Measurements from ENCODE around the gene ZBTB18.
"Not testable (repeated sequence)": the region's sequence is repeated elsewhere in the genome, so short reads cannot be mapped to it uniquely, and the experiment has no call there.

Gene ZBTB18

DNA sequence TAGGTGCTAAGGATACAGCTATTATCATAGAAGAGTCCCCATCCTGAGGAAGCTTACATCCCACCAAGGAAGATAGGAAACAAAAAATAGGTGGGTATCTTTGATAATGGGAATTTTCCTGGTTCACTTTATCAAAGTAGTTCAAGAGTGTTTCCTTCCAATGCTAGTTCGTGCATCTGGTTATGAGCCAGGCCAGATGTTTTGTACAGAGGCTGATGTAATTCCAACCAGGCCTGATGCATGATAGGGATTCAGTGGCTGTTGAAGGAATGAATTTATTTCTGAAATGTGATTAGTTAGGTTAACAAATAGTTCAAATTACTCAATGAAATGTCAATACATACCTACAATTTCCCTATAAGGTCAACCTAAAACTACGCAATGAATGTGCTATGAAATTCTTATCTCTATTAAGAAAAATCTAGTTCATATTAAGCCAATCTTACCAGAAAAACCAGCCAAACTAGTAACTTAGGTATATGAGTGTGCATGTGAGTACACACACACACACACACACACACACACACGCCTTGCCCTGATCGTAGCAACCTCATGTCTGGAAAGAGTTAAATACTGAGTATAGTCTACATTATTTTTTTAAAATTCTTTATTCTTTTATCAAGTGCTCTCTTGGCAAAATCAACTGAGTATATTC, 9.5 kb upstream of the ZBTB18 start:
- Histone ChIP-seq H3K4me3 (ENCODE audit: low read length in 2 of 2) (no peak overlapping the region), H3K9ac (ENCODE audit: low read length in 2 of 2) (no peak overlapping the region), H3K27ac (ENCODE audit: low read length) (no peak overlapping the region), H3K36me3 (ENCODE audit: control insufficient read depth in 2 of 2, insufficient read depth in 2 of 2, low read length in 2 of 2) (no peaks in the 10 kb centered on the region), H3K9me3 (ENCODE audit: control insufficient read depth in 2 of 2, low read length in 2 of 2) (no peaks in the 10 kb centered on the region), H3K27me3 (ENCODE audit: control insufficient read depth in 1 of 2, insufficient read depth in 2 of 2, low read length in 2 of 2) (no peaks in the 10 kb centered on the region), H3K4me1 (ENCODE audit: control insufficient read depth, insufficient read depth, low read length) (no peaks in the 10 kb centered on the region)

DNA sequence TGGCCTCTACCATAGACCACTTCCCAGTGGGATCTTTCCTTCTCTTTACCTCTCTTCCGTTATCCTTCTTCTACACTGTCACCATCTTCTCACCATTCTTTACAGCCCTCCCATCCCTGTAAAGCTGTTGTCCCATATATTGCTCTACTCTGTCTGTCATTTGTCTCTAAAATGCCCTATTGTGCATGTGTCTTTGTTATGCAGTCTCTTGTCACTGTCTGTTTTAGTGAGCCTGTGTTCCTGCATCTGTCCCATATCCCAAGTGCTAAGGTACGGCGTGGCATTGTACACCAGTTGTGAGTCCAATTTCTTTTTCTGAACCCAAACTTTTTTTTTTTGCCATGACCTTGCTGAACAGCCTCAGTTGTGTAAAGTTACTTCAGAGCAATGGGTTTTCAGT, 8.8 kb upstream of the ZBTB18 start:
- H3K4me3 ChIP-seq (ENCODE audit: low read length in 2 of 2), result no peak overlapping the region
- H3K9me3 ChIP-seq (ENCODE audit: control insufficient read depth in 2 of 2, low read length in 2 of 2), result no peaks in the 10 kb centered on the region
- H3K27me3 ChIP-seq (ENCODE audit: control insufficient read depth in 1 of 2, insufficient read depth in 2 of 2, low read length in 2 of 2), result no peaks in the 10 kb centered on the region
- H3K36me3 ChIP-seq (ENCODE audit: control insufficient read depth in 2 of 2, insufficient read depth in 2 of 2, low read length in 2 of 2), result no peaks in the 10 kb centered on the region
- no peak overlapping the region for H3K9ac ChIP-seq (ENCODE audit: low read length in 2 of 2)
- no peak overlapping the region for H3K27ac ChIP-seq (ENCODE audit: low read length)
- H3K4me1 ChIP-seq (ENCODE audit: control insufficient read depth, insufficient read depth, low read length), result no peaks in the 10 kb centered on the region

DNA sequence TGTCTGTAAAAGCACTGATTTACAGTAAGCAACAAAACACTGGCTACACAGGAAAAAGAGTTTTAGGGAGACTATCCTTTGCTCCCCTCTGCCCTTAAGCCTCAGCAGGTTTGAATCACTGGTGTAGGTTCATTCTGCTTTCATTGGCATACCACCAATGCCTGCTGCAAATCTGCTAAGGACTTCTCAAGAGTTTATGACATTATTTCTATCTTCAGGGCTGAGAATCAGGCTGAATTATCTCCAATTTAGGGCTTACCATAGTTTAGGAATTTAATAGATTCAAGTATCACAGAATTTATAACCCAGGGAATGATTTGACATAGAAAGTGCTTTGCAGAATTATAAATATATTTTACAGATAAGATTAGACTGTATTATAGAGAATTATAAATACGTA, 6.7 kb upstream of the ZBTB18 start:
- Histone ChIP-seq H3K9ac (ENCODE audit: low read length in 2 of 2) (no peak overlapping the region), H3K36me3 (ENCODE audit: control insufficient read depth in 2 of 2, insufficient read depth in 2 of 2, low read length in 2 of 2) (no peaks in the 10 kb centered on the region), H3K4me1 (ENCODE audit: control insufficient read depth, insufficient read depth, low read length) (no peaks in the 10 kb centered on the region)

DNA sequence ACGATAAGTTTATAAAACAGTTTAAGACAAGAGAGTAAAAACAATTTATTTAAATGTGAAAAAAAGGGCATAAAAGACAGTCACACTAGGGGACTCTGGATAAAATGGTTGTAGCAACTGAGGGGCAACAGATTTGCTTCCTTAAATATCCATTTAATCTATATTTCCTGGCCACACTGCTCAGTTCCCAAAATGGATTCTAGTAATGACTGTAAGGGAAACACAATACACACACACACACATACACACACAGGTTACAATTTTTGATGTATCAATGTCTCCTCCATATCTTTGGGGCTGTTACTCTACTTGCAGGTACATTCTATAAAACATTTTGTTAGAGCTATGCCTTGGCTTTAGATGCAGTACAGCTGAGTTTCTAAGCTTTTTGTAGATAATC, 4.8 kb upstream of the ZBTB18 start:
- H3K36me3 ChIP-seq (ENCODE audit: control insufficient read depth in 2 of 2, insufficient read depth in 2 of 2, low read length in 2 of 2); H3K4me3 ChIP-seq (ENCODE audit: low read length in 2 of 2); H3K9ac ChIP-seq (ENCODE audit: low read length in 2 of 2); H3K27me3 ChIP-seq (ENCODE audit: control insufficient read depth in 1 of 2, insufficient read depth in 2 of 2, low read length in 2 of 2); H3K9me3 ChIP-seq (ENCODE audit: control insufficient read depth in 2 of 2, low read length in 2 of 2); H3K27ac ChIP-seq (ENCODE audit: low read length); H3K4me1 ChIP-seq (ENCODE audit: control insufficient read depth, insufficient read depth, low read length): not testable (repeated sequence)

More for the DNA sequence above, 6.7 kb upstream of the ZBTB18 start:
- Histone ChIP-seq H3K27ac (ENCODE audit: low read length) (no peak overlapping the region), H3K27me3 (ENCODE audit: control insufficient read depth in 1 of 2, insufficient read depth in 2 of 2, low read length in 2 of 2) (no peaks in the 10 kb centered on the region), H3K4me3 (ENCODE audit: low read length in 2 of 2) (no peak overlapping the region), H3K9me3 (ENCODE audit: control insufficient read depth in 2 of 2, low read length in 2 of 2) (no peaks in the 10 kb centered on the region)

DNA sequence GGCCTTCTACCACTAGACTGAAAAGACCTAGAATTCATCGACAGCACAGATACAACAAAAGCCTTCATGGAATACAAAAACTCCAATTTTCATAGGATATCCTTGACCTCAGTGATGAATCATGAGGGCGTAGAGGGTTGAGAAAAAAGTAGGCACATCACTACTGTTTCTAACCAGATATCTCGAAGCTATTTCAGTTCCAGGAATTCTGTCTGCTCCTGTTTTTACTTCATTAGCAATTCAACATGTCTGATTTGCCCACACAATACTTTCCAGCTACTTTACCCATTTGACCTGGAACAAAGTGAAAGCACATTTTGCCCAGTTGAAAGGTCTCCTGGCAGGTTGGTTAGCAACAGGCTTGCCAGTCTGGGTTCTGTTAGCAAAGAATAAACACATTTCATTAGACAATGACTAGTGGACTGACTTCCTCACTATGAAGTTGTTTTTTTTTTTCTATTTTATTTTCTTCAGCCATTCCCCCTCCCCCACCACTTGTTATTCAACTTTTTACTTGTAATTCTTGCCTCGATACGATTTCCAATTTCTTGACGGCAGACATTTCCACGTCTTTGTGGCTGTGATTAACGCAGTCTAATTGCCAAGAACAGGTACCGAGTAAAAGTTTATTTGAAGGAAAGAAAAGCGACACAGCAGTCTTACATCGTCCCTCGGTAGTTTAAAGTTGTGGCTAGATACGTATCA, 4.0 kb upstream of the ZBTB18 start:
- peak overlapping the region; percentile 96 for H3K27ac ChIP-seq (ENCODE audit: low read length)
- no peaks in the 10 kb centered on the region for H3K36me3 ChIP-seq (ENCODE audit: control insufficient read depth in 2 of 2, insufficient read depth in 2 of 2, low read length in 2 of 2)
- peak overlapping the region; percentile 88 to 93 for H3K4me3 ChIP-seq (ENCODE audit: low read length in 2 of 2)
- peak overlapping the region; percentile 83 to 90 for H3K9ac ChIP-seq (ENCODE audit: low read length in 2 of 2)
- H3K27me3 ChIP-seq (ENCODE audit: control insufficient read depth in 1 of 2, insufficient read depth in 2 of 2, low read length in 2 of 2), result no peaks in the 10 kb centered on the region
- peaks cover 3% of the 10 kb centered on the region for H3K4me1 ChIP-seq (ENCODE audit: control insufficient read depth, insufficient read depth, low read length)
- H3K9me3 ChIP-seq (ENCODE audit: control insufficient read depth in 2 of 2, low read length in 2 of 2), result no peaks in the 10 kb centered on the region

DNA sequence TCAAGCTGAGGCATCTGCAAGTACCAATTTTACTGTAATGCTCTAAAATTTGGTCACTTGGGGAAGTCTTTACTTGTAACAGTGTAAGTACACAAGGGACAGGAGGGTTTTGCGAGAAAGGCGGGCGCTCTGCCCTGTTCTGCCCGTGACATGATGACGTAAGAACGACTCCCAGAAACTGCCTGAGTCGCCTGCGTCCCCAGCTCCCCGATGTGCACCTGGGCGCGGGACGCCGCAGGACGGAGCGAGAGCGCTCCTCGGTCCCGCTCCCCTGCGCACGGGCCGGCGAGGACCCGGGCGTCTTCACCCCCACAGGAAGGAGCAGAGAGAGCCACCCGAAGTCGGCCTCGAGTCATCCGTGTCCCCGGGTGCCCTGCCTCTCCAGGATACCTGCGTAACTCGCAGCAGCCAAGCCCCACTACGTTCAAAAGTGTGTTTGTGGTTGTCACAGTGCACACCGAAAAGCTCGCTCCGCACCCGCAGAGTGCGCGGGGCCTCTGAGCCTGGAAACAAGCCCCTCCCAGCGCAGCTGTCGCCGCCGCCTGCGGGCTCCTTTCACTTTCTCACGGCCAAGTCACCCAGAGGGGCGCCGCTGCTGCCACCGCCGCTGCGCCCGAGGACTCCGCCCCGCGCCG, 3.3 kb upstream of the ZBTB18 start:
- H3K27ac ChIP-seq (ENCODE audit: low read length), result peak overlapping the region; percentile 96
- H3K4me1 ChIP-seq (ENCODE audit: control insufficient read depth, insufficient read depth, low read length), result peaks cover 3% of the 10 kb centered on the region
- no peaks in the 10 kb centered on the region for H3K9me3 ChIP-seq (ENCODE audit: control insufficient read depth in 2 of 2, low read length in 2 of 2)
- peak overlapping the region; percentile 88 to 93 for H3K4me3 ChIP-seq (ENCODE audit: low read length in 2 of 2)
- no peaks in the 10 kb centered on the region for H3K36me3 ChIP-seq (ENCODE audit: control insufficient read depth in 2 of 2, insufficient read depth in 2 of 2, low read length in 2 of 2)
- H3K9ac ChIP-seq (ENCODE audit: low read length in 2 of 2), result peak overlapping the region; percentile 83 to 90
- no peaks in the 10 kb centered on the region for H3K27me3 ChIP-seq (ENCODE audit: control insufficient read depth in 1 of 2, insufficient read depth in 2 of 2, low read length in 2 of 2)

DNA sequence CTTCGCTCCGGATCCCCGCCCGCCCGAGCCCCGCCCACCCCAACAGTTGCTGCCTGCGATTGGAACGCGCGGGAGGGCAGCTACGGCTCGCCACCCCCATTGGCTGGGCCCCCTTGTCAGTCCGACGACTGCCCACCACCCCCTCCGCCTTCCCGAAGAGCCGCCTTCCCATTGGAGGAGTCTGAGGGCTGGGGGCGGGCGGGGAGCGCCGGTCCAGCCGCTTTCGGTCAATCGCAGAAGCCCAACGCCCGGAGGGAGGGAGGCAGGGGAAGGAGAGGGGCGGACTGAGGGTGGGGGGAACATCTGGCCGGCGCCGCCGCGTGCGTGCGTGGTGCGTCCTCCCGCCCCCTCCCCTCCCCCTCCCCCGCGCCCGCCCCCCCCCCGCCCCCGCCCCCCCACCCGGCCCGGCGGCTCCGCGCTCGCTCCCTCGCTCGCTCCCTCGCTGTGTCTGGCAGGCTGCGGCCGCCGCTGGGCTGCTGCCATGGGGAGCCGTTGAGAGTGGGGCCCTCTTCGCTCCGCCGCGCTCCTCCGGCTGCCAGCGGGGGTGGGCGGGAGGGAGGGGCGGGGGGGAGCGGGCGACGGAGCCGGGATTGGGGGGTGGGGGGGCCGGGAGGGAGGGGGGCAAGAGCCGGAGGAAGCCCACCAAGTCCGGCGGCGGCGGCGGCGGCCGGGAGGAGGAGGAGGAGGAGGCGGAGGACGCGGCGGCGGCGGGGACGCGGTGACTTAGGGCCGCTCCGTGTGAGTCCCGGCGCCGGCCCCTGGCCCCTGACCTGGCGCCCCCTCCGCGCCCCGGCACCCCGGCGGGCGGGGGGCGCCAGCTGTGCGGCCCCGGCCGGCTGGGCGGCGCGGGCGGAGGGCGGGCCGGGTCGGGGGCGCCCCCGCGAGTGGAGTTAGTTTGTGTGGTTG, 2.6 kb upstream of the ZBTB18 start:
- Histone ChIP-seq H3K4me1 (ENCODE audit: control insufficient read depth, insufficient read depth, low read length) (peaks cover 3% of the 10 kb centered on the region), H3K9me3 (ENCODE audit: control insufficient read depth in 2 of 2, low read length in 2 of 2) (no peaks in the 10 kb centered on the region), H3K9ac (ENCODE audit: low read length in 2 of 2) (peak overlapping the region in 1 of 2 donors; percentile 90), H3K36me3 (ENCODE audit: control insufficient read depth in 2 of 2, insufficient read depth in 2 of 2, low read length in 2 of 2) (no peaks in the 10 kb centered on the region), H3K27me3 (ENCODE audit: control insufficient read depth in 1 of 2, insufficient read depth in 2 of 2, low read length in 2 of 2) (no peaks in the 10 kb centered on the region), H3K27ac (ENCODE audit: low read length) (peak overlapping the region; percentile 96), H3K4me3 (ENCODE audit: low read length in 2 of 2) (peak overlapping the region in 1 of 2 donors; percentile 93)

DNA sequence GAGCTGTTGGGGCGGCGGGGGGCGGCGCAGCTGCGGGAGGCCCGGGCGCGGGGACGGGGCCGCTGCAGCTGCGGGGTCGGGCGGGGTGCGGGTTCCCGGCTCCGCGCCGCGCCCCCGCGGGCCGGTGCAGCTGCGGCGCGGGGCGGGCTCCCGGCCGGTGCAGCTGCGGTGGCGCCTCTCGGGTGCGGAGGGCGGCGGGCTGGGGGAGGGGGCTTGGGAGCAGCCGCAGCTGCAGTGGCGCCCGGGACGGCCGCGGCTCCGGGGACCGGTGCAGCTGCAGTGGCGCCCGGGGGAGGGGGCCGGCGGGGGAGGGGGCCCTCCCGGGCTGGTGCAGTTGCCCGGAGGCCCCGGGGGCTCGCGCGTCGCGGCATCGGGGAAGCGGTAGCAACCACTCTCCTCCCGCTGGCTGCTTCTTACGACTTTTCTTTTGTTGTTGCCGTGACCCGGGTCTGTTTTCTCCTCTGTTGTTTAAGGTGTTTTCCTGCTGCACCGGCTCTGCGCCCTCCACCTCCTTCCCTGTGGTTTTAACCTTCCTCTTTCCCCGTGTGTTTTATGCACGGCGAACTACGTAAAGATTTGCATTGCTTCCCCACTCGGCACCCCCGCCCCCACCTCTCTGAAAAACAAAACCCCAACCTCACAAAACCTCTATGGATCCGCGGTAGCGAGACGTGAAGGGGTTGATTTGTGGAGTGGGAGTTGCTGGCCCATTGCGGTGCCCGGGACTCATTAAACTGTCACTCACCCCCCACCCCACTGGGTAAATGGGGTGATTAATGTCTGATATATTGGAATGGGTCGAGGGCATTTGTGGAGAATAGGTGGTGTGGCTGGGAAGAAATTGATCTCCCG, 1.7 kb upstream of the ZBTB18 start:
- Histone ChIP-seq H3K36me3 (ENCODE audit: control insufficient read depth in 2 of 2, insufficient read depth in 2 of 2, low read length in 2 of 2) (peaks cover 5 to 8% of the 10 kb centered on the region in 2 donors), H3K9me3 (ENCODE audit: control insufficient read depth in 2 of 2, low read length in 2 of 2) (no peaks in the 10 kb centered on the region), H3K4me1 (ENCODE audit: control insufficient read depth, insufficient read depth, low read length) (peaks cover 3% of the 10 kb centered on the region), H3K27me3 (ENCODE audit: control insufficient read depth in 1 of 2, insufficient read depth in 2 of 2, low read length in 2 of 2) (no peaks in the 10 kb centered on the region), H3K9ac (ENCODE audit: low read length in 2 of 2) (peak overlapping the region; percentile 62 to 76), H3K4me3 (ENCODE audit: low read length in 2 of 2) (peak overlapping the region; percentile 82 to 92), H3K27ac (ENCODE audit: low read length) (peak overlapping the region; percentile 64)

DNA sequence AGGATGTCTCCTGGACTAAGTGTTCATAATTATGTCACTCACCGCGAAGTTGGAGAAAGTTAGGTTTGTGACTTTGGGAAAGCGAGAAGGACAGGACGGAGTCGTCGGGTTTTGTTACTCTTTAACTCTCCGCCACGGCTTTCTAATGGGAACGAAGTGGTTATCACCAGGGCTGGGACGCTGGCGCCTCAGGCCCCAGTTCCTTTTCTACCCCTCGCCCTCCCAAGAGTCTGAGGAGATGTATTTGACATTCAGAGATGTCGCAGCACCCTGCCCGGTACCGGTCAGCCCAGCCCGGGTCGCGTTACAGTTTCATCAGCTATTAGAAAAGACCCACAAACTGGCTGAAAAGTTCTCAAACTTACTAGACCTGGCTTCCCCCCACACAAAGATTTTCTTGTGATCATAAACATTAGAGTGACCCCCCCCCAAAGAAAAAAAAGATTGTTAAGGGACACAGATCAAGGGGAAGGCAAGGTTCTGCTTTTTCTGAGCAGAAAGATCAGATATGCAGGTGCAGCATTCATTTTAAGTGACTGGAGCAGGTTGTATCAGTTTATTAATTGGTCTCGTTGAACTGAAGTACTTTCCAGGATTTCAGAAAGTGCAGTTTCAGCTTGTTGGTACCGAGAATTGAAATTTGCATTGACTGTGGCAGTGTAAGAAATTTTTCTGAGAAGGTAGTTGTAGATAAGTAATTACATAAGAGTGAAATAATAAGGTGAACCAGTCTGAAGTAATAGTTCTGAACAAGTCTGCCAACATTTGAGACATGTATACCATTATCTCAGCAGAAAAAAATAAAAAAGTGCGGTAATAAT, 859 bp upstream of the ZBTB18 start:
- peaks cover 9 to 15% of the 10 kb centered on the region in 2 donors for H3K36me3 ChIP-seq (ENCODE audit: control insufficient read depth in 2 of 2, insufficient read depth in 2 of 2, low read length in 2 of 2)
- no peaks in the 10 kb centered on the region for H3K27me3 ChIP-seq (ENCODE audit: control insufficient read depth in 1 of 2, insufficient read depth in 2 of 2, low read length in 2 of 2)
- H3K9ac ChIP-seq (ENCODE audit: low read length in 2 of 2), result peak overlapping the region; percentile 62 to 76
- peak overlapping the region; percentile 64 for H3K27ac ChIP-seq (ENCODE audit: low read length)
- H3K9me3 ChIP-seq (ENCODE audit: control insufficient read depth in 2 of 2, low read length in 2 of 2), result no peaks in the 10 kb centered on the region
- H3K4me1 ChIP-seq (ENCODE audit: control insufficient read depth, insufficient read depth, low read length), result peaks cover 3% of the 10 kb centered on the region
- peak overlapping the region; percentile 82 to 92 for H3K4me3 ChIP-seq (ENCODE audit: low read length in 2 of 2)

Measured in stomach smooth muscle (tissue), 2 donors.